GM23338 (cell line): Measurements from ENCODE around the gene DCP1B. TPM values are rescaled to one million over a fixed set of nuclear protein-coding genes. Genes with fewer than 3 reads are reported as not detected.

Experiments
- ATAC-seq: fragments of 200-7000 bp; cut with Tn5 transposase; 3 replicates; pipeline ENCODE4 v1.9.1; 2020
- DNase-seq: peaks from one replicate; pipeline ENCODE4 v3.0.0-alpha.2; 2015; ENCODE audit warnings: low spot score
- H2AFZ ChIP-seq: fragments of 200-600 bp; sonication (generic); 2 replicates; pipeline ENCODE4 v1.8.0; 2016; ENCODE audit warnings: antibody characterized with exemption, mild to moderate bottlenecking, moderate library complexity
- H3F3A ChIP-seq: fragments of 200-600 bp; sonication (generic); replicated peaks from 2 replicates; pipeline ENCODE4 v1.8.0; 2017; ENCODE audit warnings: antibody characterized with exemption, mixed run types, low read depth
- H3K27ac ChIP-seq: fragments of 200-600 bp; sonication (generic); 2 replicates; pipeline ENCODE4 v1.6.1; 2016; ENCODE audit warnings: low read depth
- H3K27me3 ChIP-seq: fragments of 200-600 bp; sonication (generic); 2 replicates; pipeline ENCODE4 v1.8.0; 2016; ENCODE audit warnings: mild to moderate bottlenecking, mixed run types, moderate library complexity; ENCODE audit not compliant: insufficient read depth
- H3K36me3 ChIP-seq: fragments of 200-600 bp; sonication (generic); 2 replicates; pipeline ENCODE4 v1.8.0; 2016; ENCODE audit warnings: mild to moderate bottlenecking; ENCODE audit not compliant: insufficient read depth
- H3K4me1 ChIP-seq: fragments of 200-600 bp; sonication (generic); 2 replicates; pipeline ENCODE4 v1.8.0; 2016; ENCODE audit warnings: mild to moderate bottlenecking, moderate library complexity; ENCODE audit not compliant: insufficient read depth
- H3K4me2 ChIP-seq: fragments of 200-600 bp; sonication (generic); 2 replicates; pipeline ENCODE4 v1.7.1; 2017; ENCODE audit warnings: mixed run types
- H3K4me3 ChIP-seq: fragments of 200-600 bp; sonication (generic); 2 replicates; pipeline ENCODE4 v1.6.1; 2016; ENCODE audit warnings: mixed run types
- H3K79me2 ChIP-seq: fragments of 200-600 bp; sonication (generic); replicated peaks from 2 replicates; pipeline ENCODE4 v1.8.0; 2017; ENCODE audit warnings: mild to moderate bottlenecking; ENCODE audit not compliant: insufficient read depth
- H3K9me2 ChIP-seq: fragments of 200-600 bp; sonication (generic); 2 replicates; pipeline ENCODE4 v1.8.0; 2017; ENCODE audit not compliant: insufficient read depth
- H4K20me1 ChIP-seq: fragments of 200-600 bp; sonication (generic); replicated peaks from 2 replicates; pipeline ENCODE4 v1.8.0; 2017; ENCODE audit warnings: mild to moderate bottlenecking; ENCODE audit not compliant: insufficient read depth
- H3K27ac Mint-ChIP-seq: 2 replicates; pipeline ENCODE4 v1.8.0; 2020; ENCODE audit warnings: inconsistent platforms, mild to moderate bottlenecking, moderate library complexity, mixed read lengths
- H3K27me3 Mint-ChIP-seq: 3 replicates; pipeline ENCODE4 v1.8.0; 2022; ENCODE audit warnings: low read depth, mild to moderate bottlenecking, moderate library complexity, mixed read lengths, inconsistent platforms; ENCODE audit not compliant: insufficient read depth, poor library complexity
- H3K36me3 Mint-ChIP-seq: 3 replicates; pipeline ENCODE4 v1.8.0; 2021; ENCODE audit warnings: low read depth, mild to moderate bottlenecking, inconsistent platforms, moderate library complexity, mixed read lengths
- H3K4me1 Mint-ChIP-seq: 3 replicates; pipeline ENCODE4 v1.8.0; 2020; ENCODE audit warnings: mild to moderate bottlenecking, inconsistent platforms, mixed read lengths
- H3K4me3 Mint-ChIP-seq: 3 replicates; pipeline ENCODE4 v1.8.0; 2021; ENCODE audit warnings: moderate library complexity, mild to moderate bottlenecking, inconsistent platforms, mixed read lengths
- H3K9me3 Mint-ChIP-seq: 3 replicates; pipeline ENCODE4 v1.8.0; 2020; ENCODE audit warnings: moderate library complexity, mild to moderate bottlenecking, inconsistent platforms, mixed read lengths
- CREB1 ChIP-seq: fragments of 250-450 bp; sonication (Bioruptor Pico); IDR thresholded peaks from 2 replicates; pipeline ENCODE4 v1.5.0; 2020; ENCODE audit warnings: low read depth, mild to moderate bottlenecking, moderate library complexity
- EZH2 ChIP-seq: fragments of 200-600 bp; sonication (generic); IDR thresholded peaks from one replicate; pipeline ENCODE4 v1.8.0; 2017; ENCODE audit warnings: antibody characterized with exemption, mild to moderate bottlenecking, low read depth; ENCODE audit not compliant: unreplicated experiment
- EZH2phosphoT487 ChIP-seq: fragments of 200-600 bp; sonication (generic); IDR thresholded peaks from one replicate; pipeline ENCODE4 v1.8.1; 2018; ENCODE audit warnings: antibody characterized with exemption; ENCODE audit not compliant: unreplicated experiment
- JUNB ChIP-seq: IDR thresholded peaks from one replicate; pipeline ENCODE4 v1.6.1; 2016; ENCODE audit warnings: antibody characterized with exemption; ENCODE audit not compliant: unreplicated experiment
- NANOG ChIP-seq: IDR thresholded peaks from 2 replicates; pipeline ENCODE4 v1.6.1; 2016; ENCODE audit warnings: antibody characterized with exemption, borderline replicate concordance
- POLR2AphosphoS5 ChIP-seq: IDR thresholded peaks from 2 replicates; pipeline ENCODE4 v1.6.1; 2016; ENCODE audit warnings: antibody characterized with exemption, low read depth
- STAT1 ChIP-seq: IDR thresholded peaks from one replicate; pipeline ENCODE4 v1.6.1; 2016; ENCODE audit warnings: antibody characterized with exemption; ENCODE audit not compliant: unreplicated experiment
- ZNF114 ChIP-seq: fragments of 250-450 bp; sonication (Bioruptor Pico); IDR thresholded peaks from 2 replicates; pipeline ENCODE4 v1.5.0; 2020; ENCODE audit warnings: mild to moderate bottlenecking, moderate library complexity
- ZNF331 ChIP-seq: fragments of 250-450 bp; sonication (Bioruptor Pico); IDR thresholded peaks from 2 replicates; pipeline ENCODE4 v1.5.0; 2020; ENCODE audit warnings: low read depth, mild to moderate bottlenecking, moderate library complexity
- polyA plus RNA-seq: library from polyadenylated mRNA; unstranded; fragments of >200 nt; fragmentation: Nextera tagmentation; extraction: Ambion mirVana; gene quantifications from 2 replicates; pipeline ENCODE4 v1.2.1, GENCODE V29; 2016
- total RNA-seq: library from RNA; depleted of rRNA; stranded (reverse); fragments of >200 nt; shearing (Covaris generic); gene quantifications from 2 replicates; pipeline ENCODE4 v1.2.3, GENCODE V29; 2014
- TF ChIP-seq, protein P1 (sequence below): IDR thresholded peaks from one replicate; pipeline ENCODE4 v1.6.1; 2018; ENCODE audit warnings: antibody characterized with exemption; ENCODE audit not compliant: unreplicated experiment

Gene DCP1B
- total and polyA plus RNA-seq, 2 experiments from 2014 or later, result 24.4 to 29.8 TPM

- Histone ChIP-seq H3K27ac (no peak overlapping the region), H2AFZ (no peak overlapping the region), H4K20me1 (no peaks in the 10 kb centered on the region), H3K27me3 (peaks cover 18% of the 10 kb centered on the region), H3K4me2 (no peak overlapping the region), H3K36me3 (no peaks in the 10 kb centered on the region), H3K79me2 (no peaks in the 10 kb centered on the region), H3F3A (0 out of 2 replicates have a peak, but pooled peaks cover 4% of the 10 kb centered on the region), H3K4me1 (no peaks in the 10 kb centered on the region), H3K9me2 (no peaks in the 10 kb centered on the region), H3K4me3 (no peak overlapping the region)
- Mint-ChIP-seq H3K27ac (no peak overlapping the region), H3K4me3 (no peak overlapping the region), H3K36me3 (no peaks in the 10 kb centered on the region), H3K27me3 (peaks cover 9% of the 10 kb centered on the region), H3K4me1 (peaks cover 11% of the 10 kb centered on the region), H3K9me3 (no peaks in the 10 kb centered on the region)
- no peak for DNase-seq
- no peak for ATAC-seq
- TF ChIP-seq STAT1 (no peak), EZH2 (no peak), CREB1 (CRISPR knock-in tag) (no peak), JUNB (no peak)
- TF ChIP-seq, protein P1, sequence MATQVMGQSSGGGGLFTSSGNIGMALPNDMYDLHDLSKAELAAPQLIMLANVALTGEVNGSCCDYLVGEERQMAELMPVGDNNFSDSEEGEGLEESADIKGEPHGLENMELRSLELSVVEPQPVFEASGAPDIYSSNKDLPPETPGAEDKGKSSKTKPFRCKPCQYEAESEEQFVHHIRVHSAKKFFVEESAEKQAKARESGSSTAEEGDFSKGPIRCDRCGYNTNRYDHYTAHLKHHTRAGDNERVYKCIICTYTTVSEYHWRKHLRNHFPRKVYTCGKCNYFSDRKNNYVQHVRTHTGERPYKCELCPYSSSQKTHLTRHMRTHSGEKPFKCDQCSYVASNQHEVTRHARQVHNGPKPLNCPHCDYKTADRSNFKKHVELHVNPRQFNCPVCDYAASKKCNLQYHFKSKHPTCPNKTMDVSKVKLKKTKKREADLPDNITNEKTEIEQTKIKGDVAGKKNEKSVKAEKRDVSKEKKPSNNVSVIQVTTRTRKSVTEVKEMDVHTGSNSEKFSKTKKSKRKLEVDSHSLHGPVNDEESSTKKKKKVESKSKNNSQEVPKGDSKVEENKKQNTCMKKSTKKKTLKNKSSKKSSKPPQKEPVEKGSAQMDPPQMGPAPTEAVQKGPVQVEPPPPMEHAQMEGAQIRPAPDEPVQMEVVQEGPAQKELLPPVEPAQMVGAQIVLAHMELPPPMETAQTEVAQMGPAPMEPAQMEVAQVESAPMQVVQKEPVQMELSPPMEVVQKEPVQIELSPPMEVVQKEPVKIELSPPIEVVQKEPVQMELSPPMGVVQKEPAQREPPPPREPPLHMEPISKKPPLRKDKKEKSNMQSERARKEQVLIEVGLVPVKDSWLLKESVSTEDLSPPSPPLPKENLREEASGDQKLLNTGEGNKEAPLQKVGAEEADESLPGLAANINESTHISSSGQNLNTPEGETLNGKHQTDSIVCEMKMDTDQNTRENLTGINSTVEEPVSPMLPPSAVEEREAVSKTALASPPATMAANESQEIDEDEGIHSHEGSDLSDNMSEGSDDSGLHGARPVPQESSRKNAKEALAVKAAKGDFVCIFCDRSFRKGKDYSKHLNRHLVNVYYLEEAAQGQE, result no peak
Observed at GRCh38 chr12:2039034-2039433, 34.8 kb upstream of the DCP1B start.

- ATAC-seq (peak; percentile 46), DNase-seq (no peak)
- no peaks in the 10 kb centered on the region for H3K36me3 Mint-ChIP-seq
- Histone ChIP-seq H3K27me3 (peaks cover 27% of the 10 kb centered on the region), H3K27ac (no peak overlapping the region), H3K4me1 (no peaks in the 10 kb centered on the region), H4K20me1 (no peaks in the 10 kb centered on the region), H3K4me2 (peak overlapping the region; percentile 85), H3K4me3 (peak overlapping the region; percentile 51), H3K36me3 (no peaks in the 10 kb centered on the region), H3K79me2 (no peaks in the 10 kb centered on the region), H3K9me2 (no peaks in the 10 kb centered on the region), H3F3A (0 out of 2 replicates have a peak, but pooled peaks cover 4% of the 10 kb centered on the region), H2AFZ (peak overlapping the region; percentile 99)
- H3K27ac Mint-ChIP-seq, result no peak overlapping the region
- no peaks in the 10 kb centered on the region for H3K9me3 Mint-ChIP-seq
- H3K4me1 Mint-ChIP-seq, result peaks cover 11% of the 10 kb centered on the region
- H3K27me3 Mint-ChIP-seq, result peaks cover 10% of the 10 kb centered on the region
- H3K4me3 Mint-ChIP-seq, result peak overlapping the region; percentile 64
- TF ChIP-seq EZH2phosphoT487 (no peak), CREB1 (CRISPR knock-in tag) (no peak), ZNF331 (CRISPR knock-in tag) (no peak), ZNF114 (CRISPR knock-in tag) (no peak), NANOG (no peak), POLR2AphosphoS5 (no peak)
- TF ChIP-seq, protein P1, result no peak
Observed at GRCh38 chr12:2035431-2036055, 31.3 kb upstream of the DCP1B start.
